GM23338 (cell line): ENCODE measurements around the gene LRRC75B. TPM values are rescaled to one million over a fixed set of nuclear protein-coding genes. Genes with fewer than 3 reads are reported as not detected.

Experiments
- ATAC-seq: fragments of 200-7000 bp; cut with Tn5 transposase; 3 replicates; pipeline ENCODE4 v1.9.1; 2020
- DNase-seq: peaks from one replicate; pipeline ENCODE4 v3.0.0-alpha.2; 2015; ENCODE audit warnings: low spot score
- H2AFZ ChIP-seq: fragments of 200-600 bp; sonication (generic); 2 replicates; pipeline ENCODE4 v1.8.0; 2016; ENCODE audit warnings: antibody characterized with exemption, mild to moderate bottlenecking, moderate library complexity
- H3F3A ChIP-seq: fragments of 200-600 bp; sonication (generic); replicated peaks from 2 replicates; pipeline ENCODE4 v1.8.0; 2017; ENCODE audit warnings: antibody characterized with exemption, mixed run types, low read depth
- H3K27ac ChIP-seq: fragments of 200-600 bp; sonication (generic); 2 replicates; pipeline ENCODE4 v1.6.1; 2016; ENCODE audit warnings: low read depth
- H3K27me3 ChIP-seq: fragments of 200-600 bp; sonication (generic); 2 replicates; pipeline ENCODE4 v1.8.0; 2016; ENCODE audit warnings: mild to moderate bottlenecking, mixed run types, moderate library complexity; ENCODE audit not compliant: insufficient read depth
- H3K36me3 ChIP-seq: fragments of 200-600 bp; sonication (generic); 2 replicates; pipeline ENCODE4 v1.8.0; 2016; ENCODE audit warnings: mild to moderate bottlenecking; ENCODE audit not compliant: insufficient read depth
- H3K4me1 ChIP-seq: fragments of 200-600 bp; sonication (generic); 2 replicates; pipeline ENCODE4 v1.8.0; 2016; ENCODE audit warnings: mild to moderate bottlenecking, moderate library complexity; ENCODE audit not compliant: insufficient read depth
- H3K4me2 ChIP-seq: fragments of 200-600 bp; sonication (generic); 2 replicates; pipeline ENCODE4 v1.7.1; 2017; ENCODE audit warnings: mixed run types
- H3K4me3 ChIP-seq: fragments of 200-600 bp; sonication (generic); 2 replicates; pipeline ENCODE4 v1.6.1; 2016; ENCODE audit warnings: mixed run types
- H3K79me2 ChIP-seq: fragments of 200-600 bp; sonication (generic); replicated peaks from 2 replicates; pipeline ENCODE4 v1.8.0; 2017; ENCODE audit warnings: mild to moderate bottlenecking; ENCODE audit not compliant: insufficient read depth
- H3K9me2 ChIP-seq: fragments of 200-600 bp; sonication (generic); 2 replicates; pipeline ENCODE4 v1.8.0; 2017; ENCODE audit not compliant: insufficient read depth
- H4K20me1 ChIP-seq: fragments of 200-600 bp; sonication (generic); replicated peaks from 2 replicates; pipeline ENCODE4 v1.8.0; 2017; ENCODE audit warnings: mild to moderate bottlenecking; ENCODE audit not compliant: insufficient read depth
- H3K27ac Mint-ChIP-seq: 2 replicates; pipeline ENCODE4 v1.8.0; 2020; ENCODE audit warnings: inconsistent platforms, mild to moderate bottlenecking, moderate library complexity, mixed read lengths
- H3K27me3 Mint-ChIP-seq: 3 replicates; pipeline ENCODE4 v1.8.0; 2022; ENCODE audit warnings: low read depth, mild to moderate bottlenecking, moderate library complexity, mixed read lengths, inconsistent platforms; ENCODE audit not compliant: insufficient read depth, poor library complexity
- H3K36me3 Mint-ChIP-seq: 3 replicates; pipeline ENCODE4 v1.8.0; 2021; ENCODE audit warnings: low read depth, mild to moderate bottlenecking, inconsistent platforms, moderate library complexity, mixed read lengths
- H3K4me1 Mint-ChIP-seq: 3 replicates; pipeline ENCODE4 v1.8.0; 2020; ENCODE audit warnings: mild to moderate bottlenecking, inconsistent platforms, mixed read lengths
- H3K4me3 Mint-ChIP-seq: 3 replicates; pipeline ENCODE4 v1.8.0; 2021; ENCODE audit warnings: moderate library complexity, mild to moderate bottlenecking, inconsistent platforms, mixed read lengths
- H3K9me3 Mint-ChIP-seq: 3 replicates; pipeline ENCODE4 v1.8.0; 2020; ENCODE audit warnings: moderate library complexity, mild to moderate bottlenecking, inconsistent platforms, mixed read lengths
- CREB1 ChIP-seq: fragments of 250-450 bp; sonication (Bioruptor Pico); IDR thresholded peaks from 2 replicates; pipeline ENCODE4 v1.5.0; 2020; ENCODE audit warnings: low read depth, mild to moderate bottlenecking, moderate library complexity
- EZH2 ChIP-seq: fragments of 200-600 bp; sonication (generic); IDR thresholded peaks from one replicate; pipeline ENCODE4 v1.8.0; 2017; ENCODE audit warnings: antibody characterized with exemption, mild to moderate bottlenecking, low read depth; ENCODE audit not compliant: unreplicated experiment
- EZH2phosphoT487 ChIP-seq: fragments of 200-600 bp; sonication (generic); IDR thresholded peaks from one replicate; pipeline ENCODE4 v1.8.1; 2018; ENCODE audit warnings: antibody characterized with exemption; ENCODE audit not compliant: unreplicated experiment
- JUNB ChIP-seq: IDR thresholded peaks from one replicate; pipeline ENCODE4 v1.6.1; 2016; ENCODE audit warnings: antibody characterized with exemption; ENCODE audit not compliant: unreplicated experiment
- NANOG ChIP-seq: IDR thresholded peaks from 2 replicates; pipeline ENCODE4 v1.6.1; 2016; ENCODE audit warnings: antibody characterized with exemption, borderline replicate concordance
- POLR2AphosphoS5 ChIP-seq: IDR thresholded peaks from 2 replicates; pipeline ENCODE4 v1.6.1; 2016; ENCODE audit warnings: antibody characterized with exemption, low read depth
- STAT1 ChIP-seq: IDR thresholded peaks from one replicate; pipeline ENCODE4 v1.6.1; 2016; ENCODE audit warnings: antibody characterized with exemption; ENCODE audit not compliant: unreplicated experiment
- ZNF114 ChIP-seq: fragments of 250-450 bp; sonication (Bioruptor Pico); IDR thresholded peaks from 2 replicates; pipeline ENCODE4 v1.5.0; 2020; ENCODE audit warnings: mild to moderate bottlenecking, moderate library complexity
- ZNF331 ChIP-seq: fragments of 250-450 bp; sonication (Bioruptor Pico); IDR thresholded peaks from 2 replicates; pipeline ENCODE4 v1.5.0; 2020; ENCODE audit warnings: low read depth, mild to moderate bottlenecking, moderate library complexity
- polyA plus RNA-seq: library from polyadenylated mRNA; unstranded; fragments of >200 nt; fragmentation: Nextera tagmentation; extraction: Ambion mirVana; gene quantifications from 2 replicates; pipeline ENCODE4 v1.2.1, GENCODE V29; 2016
- total RNA-seq: library from RNA; depleted of rRNA; stranded (reverse); fragments of >200 nt; shearing (Covaris generic); gene quantifications from 2 replicates; pipeline ENCODE4 v1.2.3, GENCODE V29; 2014
- TF ChIP-seq, protein P1 (sequence below): IDR thresholded peaks from 2 replicates; pipeline ENCODE4 v1.6.1; 2016; ENCODE audit warnings: antibody characterized with exemption
- TF ChIP-seq, protein P2 (sequence below), 2 experiments: fragments of 200-600 bp in 1 of 2; sonication (generic) in 1 of 2; conservative IDR thresholded peaks; 2 replicates each; pipeline versions ENCODE4 v1.5.1 to v1.6.1; 2016 to 2017; ENCODE audit warnings: antibody characterized with exemption in 2 of 2, low read depth in 2 of 2, mild to moderate bottlenecking in 2 of 2, moderate library complexity in 1 of 2
- TF ChIP-seq, protein P3 (sequence below): IDR thresholded peaks from one replicate; pipeline ENCODE4 v1.6.1; 2018; ENCODE audit warnings: antibody characterized with exemption; ENCODE audit not compliant: unreplicated experiment
- TF ChIP-seq, protein P4 (sequence below): fragments of 250-450 bp; sonication (Bioruptor Pico); IDR thresholded peaks from 2 replicates; pipeline ENCODE4 v1.5.0; 2020; ENCODE audit warnings: mild to moderate bottlenecking, moderate library complexity

LRRC75B gene
- total and polyA plus RNA-seq, 2 experiments from 2014 or later: 17.6 to 22.1 TPM

DNA sequence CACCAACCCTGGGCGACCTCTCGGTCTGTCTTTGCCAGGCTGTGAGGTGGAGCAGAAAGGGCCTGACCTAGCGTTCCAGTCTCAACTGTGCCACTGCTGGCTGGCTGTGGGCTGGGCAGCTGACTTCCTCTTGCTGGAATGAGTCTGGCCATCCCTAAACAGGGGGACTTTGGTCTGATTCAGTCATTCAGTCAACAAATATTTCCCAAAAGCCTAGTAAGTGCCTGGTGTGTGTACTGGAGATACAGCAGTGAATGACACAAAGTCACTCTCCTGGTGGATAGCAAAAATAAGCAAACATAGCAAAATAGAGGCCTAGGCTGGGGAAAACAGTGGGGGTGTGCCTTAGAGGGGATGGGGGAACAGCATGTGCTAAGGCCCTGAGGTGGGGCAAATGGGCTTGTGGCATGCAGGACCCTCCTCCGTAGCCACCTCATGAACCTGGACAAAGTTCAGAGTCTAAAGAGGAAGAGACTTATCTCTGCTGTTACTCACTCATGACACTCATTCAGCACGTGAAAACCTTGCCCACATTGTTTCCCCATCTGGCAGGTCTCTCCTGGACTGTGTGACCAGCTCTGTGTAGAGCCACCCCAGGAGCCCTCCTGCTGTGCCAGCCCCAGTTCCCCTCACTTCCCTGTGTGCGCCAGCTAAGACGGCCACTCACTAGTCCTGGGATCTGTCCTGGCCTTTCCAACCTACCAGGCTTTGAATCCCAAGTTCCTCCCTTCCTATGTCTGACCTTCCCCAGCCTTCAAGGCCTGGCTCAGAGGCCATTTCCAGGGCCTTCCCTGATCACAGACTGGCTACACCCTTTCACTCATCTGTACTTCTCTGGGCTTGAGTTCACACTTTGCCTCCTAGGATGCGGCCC is 42.6 kb downstream of the LRRC75B start:
- DNase-seq (no peak), ATAC-seq (no peak)
- H3K4me1 ChIP-seq: peaks cover 9% of the 10 kb centered on the region; the same call in 1 of the 2 replicates
- H3K79me2 ChIP-seq: peaks cover 44% of the 10 kb centered on the region
- Mint-ChIP-seq H3K27ac (no peak overlapping the region), H3K4me3 (no peak overlapping the region), H3K36me3 (peaks cover 29% of the 10 kb centered on the region), H3K27me3 (peaks cover 5% of the 10 kb centered on the region), H3K9me3 (no peaks in the 10 kb centered on the region), H3K4me1 (peaks cover 15% of the 10 kb centered on the region)
- H2AFZ ChIP-seq: no peak overlapping the region
- H3K9me2 ChIP-seq: no peaks in the 10 kb centered on the region
- H3K36me3 ChIP-seq: no peaks in the 10 kb centered on the region; the same call in 1 of the 2 replicates
- no peak overlapping the region for H3K4me2 ChIP-seq
- H3K27me3 ChIP-seq: no peaks in the 10 kb centered on the region
- no peak overlapping the region for H3K4me3 ChIP-seq
- no peak for TF ChIP-seq CREB1 (CRISPR knock-in tag)
- no peak for TF ChIP-seq POLR2AphosphoS5
- TF ChIP-seq JUNB: no peak
- TF ChIP-seq, protein P1, sequence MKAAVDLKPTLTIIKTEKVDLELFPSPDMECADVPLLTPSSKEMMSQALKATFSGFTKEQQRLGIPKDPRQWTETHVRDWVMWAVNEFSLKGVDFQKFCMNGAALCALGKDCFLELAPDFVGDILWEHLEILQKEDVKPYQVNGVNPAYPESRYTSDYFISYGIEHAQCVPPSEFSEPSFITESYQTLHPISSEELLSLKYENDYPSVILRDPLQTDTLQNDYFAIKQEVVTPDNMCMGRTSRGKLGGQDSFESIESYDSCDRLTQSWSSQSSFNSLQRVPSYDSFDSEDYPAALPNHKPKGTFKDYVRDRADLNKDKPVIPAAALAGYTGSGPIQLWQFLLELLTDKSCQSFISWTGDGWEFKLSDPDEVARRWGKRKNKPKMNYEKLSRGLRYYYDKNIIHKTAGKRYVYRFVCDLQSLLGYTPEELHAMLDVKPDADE: no peak
- TF ChIP-seq EZH2phosphoT487: no peak
- TF ChIP-seq EZH2: no peak
- TF ChIP-seq, protein P2, sequence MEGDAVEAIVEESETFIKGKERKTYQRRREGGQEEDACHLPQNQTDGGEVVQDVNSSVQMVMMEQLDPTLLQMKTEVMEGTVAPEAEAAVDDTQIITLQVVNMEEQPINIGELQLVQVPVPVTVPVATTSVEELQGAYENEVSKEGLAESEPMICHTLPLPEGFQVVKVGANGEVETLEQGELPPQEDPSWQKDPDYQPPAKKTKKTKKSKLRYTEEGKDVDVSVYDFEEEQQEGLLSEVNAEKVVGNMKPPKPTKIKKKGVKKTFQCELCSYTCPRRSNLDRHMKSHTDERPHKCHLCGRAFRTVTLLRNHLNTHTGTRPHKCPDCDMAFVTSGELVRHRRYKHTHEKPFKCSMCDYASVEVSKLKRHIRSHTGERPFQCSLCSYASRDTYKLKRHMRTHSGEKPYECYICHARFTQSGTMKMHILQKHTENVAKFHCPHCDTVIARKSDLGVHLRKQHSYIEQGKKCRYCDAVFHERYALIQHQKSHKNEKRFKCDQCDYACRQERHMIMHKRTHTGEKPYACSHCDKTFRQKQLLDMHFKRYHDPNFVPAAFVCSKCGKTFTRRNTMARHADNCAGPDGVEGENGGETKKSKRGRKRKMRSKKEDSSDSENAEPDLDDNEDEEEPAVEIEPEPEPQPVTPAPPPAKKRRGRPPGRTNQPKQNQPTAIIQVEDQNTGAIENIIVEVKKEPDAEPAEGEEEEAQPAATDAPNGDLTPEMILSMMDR (conservative IDR thresholded peaks at IDR 0.05; ENCODE audit: low read depth in 2 of 2): no peak
- TF ChIP-seq NANOG: no peak
- no peak for TF ChIP-seq ZNF114 (CRISPR knock-in tag)
- TF ChIP-seq, protein P3, sequence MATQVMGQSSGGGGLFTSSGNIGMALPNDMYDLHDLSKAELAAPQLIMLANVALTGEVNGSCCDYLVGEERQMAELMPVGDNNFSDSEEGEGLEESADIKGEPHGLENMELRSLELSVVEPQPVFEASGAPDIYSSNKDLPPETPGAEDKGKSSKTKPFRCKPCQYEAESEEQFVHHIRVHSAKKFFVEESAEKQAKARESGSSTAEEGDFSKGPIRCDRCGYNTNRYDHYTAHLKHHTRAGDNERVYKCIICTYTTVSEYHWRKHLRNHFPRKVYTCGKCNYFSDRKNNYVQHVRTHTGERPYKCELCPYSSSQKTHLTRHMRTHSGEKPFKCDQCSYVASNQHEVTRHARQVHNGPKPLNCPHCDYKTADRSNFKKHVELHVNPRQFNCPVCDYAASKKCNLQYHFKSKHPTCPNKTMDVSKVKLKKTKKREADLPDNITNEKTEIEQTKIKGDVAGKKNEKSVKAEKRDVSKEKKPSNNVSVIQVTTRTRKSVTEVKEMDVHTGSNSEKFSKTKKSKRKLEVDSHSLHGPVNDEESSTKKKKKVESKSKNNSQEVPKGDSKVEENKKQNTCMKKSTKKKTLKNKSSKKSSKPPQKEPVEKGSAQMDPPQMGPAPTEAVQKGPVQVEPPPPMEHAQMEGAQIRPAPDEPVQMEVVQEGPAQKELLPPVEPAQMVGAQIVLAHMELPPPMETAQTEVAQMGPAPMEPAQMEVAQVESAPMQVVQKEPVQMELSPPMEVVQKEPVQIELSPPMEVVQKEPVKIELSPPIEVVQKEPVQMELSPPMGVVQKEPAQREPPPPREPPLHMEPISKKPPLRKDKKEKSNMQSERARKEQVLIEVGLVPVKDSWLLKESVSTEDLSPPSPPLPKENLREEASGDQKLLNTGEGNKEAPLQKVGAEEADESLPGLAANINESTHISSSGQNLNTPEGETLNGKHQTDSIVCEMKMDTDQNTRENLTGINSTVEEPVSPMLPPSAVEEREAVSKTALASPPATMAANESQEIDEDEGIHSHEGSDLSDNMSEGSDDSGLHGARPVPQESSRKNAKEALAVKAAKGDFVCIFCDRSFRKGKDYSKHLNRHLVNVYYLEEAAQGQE: no peak
- TF ChIP-seq STAT1: no peak
- TF ChIP-seq, protein P4, sequence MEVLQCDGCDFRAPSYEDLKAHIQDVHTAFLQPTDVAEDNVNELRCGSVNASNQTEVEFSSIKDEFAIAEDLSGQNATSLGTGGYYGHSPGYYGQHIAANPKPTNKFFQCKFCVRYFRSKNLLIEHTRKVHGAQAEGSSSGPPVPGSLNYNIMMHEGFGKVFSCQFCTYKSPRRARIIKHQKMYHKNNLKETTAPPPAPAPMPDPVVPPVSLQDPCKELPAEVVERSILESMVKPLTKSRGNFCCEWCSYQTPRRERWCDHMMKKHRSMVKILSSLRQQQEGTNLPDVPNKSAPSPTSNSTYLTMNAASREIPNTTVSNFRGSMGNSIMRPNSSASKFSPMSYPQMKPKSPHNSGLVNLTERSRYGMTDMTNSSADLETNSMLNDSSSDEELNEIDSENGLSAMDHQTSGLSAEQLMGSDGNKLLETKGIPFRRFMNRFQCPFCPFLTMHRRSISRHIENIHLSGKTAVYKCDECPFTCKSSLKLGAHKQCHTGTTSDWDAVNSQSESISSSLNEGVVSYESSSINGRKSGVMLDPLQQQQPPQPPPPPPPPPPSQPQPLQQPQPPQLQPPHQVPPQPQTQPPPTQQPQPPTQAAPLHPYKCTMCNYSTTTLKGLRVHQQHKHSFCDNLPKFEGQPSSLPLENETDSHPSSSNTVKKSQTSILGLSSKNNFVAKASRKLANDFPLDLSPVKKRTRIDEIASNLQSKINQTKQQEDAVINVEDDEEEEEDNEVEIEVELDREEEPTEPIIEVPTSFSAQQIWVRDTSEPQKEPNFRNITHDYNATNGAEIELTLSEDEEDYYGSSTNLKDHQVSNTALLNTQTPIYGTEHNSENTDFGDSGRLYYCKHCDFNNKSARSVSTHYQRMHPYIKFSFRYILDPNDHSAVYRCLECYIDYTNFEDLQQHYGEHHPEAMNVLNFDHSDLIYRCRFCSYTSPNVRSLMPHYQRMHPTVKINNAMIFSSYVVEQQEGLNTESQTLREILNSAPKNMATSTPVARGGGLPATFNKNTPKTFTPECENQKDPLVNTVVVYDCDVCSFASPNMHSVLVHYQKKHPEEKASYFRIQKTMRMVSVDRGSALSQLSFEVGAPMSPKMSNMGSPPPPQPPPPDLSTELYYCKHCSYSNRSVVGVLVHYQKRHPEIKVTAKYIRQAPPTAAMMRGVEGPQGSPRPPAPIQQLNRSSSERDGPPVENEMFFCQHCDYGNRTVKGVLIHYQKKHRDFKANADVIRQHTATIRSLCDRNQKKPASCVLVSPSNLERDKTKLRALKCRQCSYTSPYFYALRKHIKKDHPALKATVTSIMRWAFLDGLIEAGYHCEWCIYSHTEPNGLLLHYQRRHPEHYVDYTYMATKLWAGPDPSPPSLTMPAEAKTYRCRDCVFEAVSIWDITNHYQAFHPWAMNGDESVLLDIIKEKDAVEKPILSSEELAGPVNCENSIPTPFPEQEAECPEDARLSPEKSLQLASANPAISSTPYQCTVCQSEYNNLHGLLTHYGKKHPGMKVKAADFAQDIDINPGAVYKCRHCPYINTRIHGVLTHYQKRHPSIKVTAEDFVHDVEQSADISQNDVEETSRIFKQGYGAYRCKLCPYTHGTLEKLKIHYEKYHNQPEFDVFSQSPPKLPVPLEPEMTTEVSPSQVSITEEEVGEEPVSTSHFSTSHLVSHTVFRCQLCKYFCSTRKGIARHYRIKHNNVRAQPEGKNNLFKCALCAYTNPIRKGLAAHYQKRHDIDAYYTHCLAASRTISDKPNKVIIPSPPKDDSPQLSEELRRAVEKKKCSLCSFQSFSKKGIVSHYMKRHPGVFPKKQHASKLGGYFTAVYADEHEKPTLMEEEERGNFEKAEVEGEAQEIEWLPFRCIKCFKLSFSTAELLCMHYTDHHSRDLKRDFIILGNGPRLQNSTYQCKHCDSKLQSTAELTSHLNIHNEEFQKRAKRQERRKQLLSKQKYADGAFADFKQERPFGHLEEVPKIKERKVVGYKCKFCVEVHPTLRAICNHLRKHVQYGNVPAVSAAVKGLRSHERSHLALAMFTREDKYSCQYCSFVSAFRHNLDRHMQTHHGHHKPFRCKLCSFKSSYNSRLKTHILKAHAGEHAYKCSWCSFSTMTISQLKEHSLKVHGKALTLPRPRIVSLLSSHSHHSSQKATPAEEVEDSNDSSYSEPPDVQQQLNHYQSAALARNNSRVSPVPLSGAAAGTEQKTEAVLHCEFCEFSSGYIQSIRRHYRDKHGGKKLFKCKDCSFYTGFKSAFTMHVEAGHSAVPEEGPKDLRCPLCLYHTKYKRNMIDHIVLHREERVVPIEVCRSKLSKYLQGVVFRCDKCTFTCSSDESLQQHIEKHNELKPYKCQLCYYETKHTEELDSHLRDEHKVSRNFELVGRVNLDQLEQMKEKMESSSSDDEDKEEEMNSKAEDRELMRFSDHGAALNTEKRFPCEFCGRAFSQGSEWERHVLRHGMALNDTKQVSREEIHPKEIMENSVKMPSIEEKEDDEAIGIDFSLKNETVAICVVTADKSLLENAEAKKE (CRISPR knock-in tag): no peak
- no peak for TF ChIP-seq ZNF331 (CRISPR knock-in tag)
- H4K20me1 ChIP-seq: peaks cover 20% of the 10 kb centered on the region
- no peaks in the 10 kb centered on the region for H3F3A ChIP-seq
- no peak overlapping the region for H3K27ac ChIP-seq
